HCT116 (cell line): ENCODE results near the gene ISOC1.

ENCODE experiments used
- CTCF ChIP-seq, 3 experiments: fragments of 200-600 bp in 1 of 3; sonication (generic) in 1 of 3; IDR thresholded peaks in 2 of 3; conservative IDR thresholded peaks in 1 of 3; 2 replicates each; pipeline ENCODE4 v1.5.1; 2012 to 2017; ENCODE audit warnings: low read depth in 2 of 3, low read length in 2 of 3, antibody characterized with exemption in 1 of 3, borderline replicate concordance in 1 of 3, control low read depth in 1 of 3, mild to moderate bottlenecking in 1 of 3, mixed read lengths in 1 of 3, mixed run types in 1 of 3, moderate library complexity in 1 of 3; ENCODE audit not compliant: insufficient read depth in 1 of 3
- EZH2 ChIP-seq: fragments of 200-600 bp; sonication (generic); IDR thresholded peaks from 2 replicates; pipeline ENCODE4 v1.6.1; 2017; ENCODE audit warnings: antibody characterized with exemption, mixed run types
- SP1 ChIP-seq: IDR thresholded peaks from 2 replicates; pipeline ENCODE4 v1.6.1; 2012; ENCODE audit warnings: low read depth
- ZBTB33 ChIP-seq: IDR thresholded peaks from 2 replicates; pipeline ENCODE4 v1.6.1; 2011; ENCODE audit warnings: mild to moderate bottlenecking, low read length, moderate library complexity; ENCODE audit not compliant: insufficient replicate concordance; ENCODE audit errors: extremely low read depth

GRCh38 chr5:129125819-129126218 lies 31.3 kb downstream of the ISOC1 start:
- TF ChIP-seq EZH2 (no peak), ZBTB33 (no peak), SP1 (no peak), CTCF (IDR thresholded peaks at IDR 0.05 in 2 of 3, conservative IDR thresholded peaks at IDR 0.05 in 1 of 3; ENCODE audit: borderline replicate concordance in 1 of 3, insufficient read depth in 1 of 3, low read depth in 2 of 3, low read length in 2 of 3) (0 out of 6 replicates have a peak, but pooled peaks of 1 of the 3 experiments have one; percentile 1)
